Epithelial cell of prostate (primary cell): ENCODE results near the gene BATF2.
"Not testable (repeated sequence)": the region's sequence is repeated elsewhere in the genome, so short reads cannot be mapped to it uniquely, and the experiment has no call there.

Experiments
- DNase-seq: peaks from one replicate; pipeline ENCODE4 v3.0.0-alpha.2; 2011; ENCODE audit warnings: low read depth, low spot score
- H3K27ac ChIP-seq: fragments of 450-650 bp; 2 replicates; pipeline ENCODE4 v1.5.1; 2017; ENCODE audit warnings: mild to moderate bottlenecking

Gene BATF2

GRCh38 chr11:64996710-64997380, at the start of gene BATF2:
Gene BATF2 (minus strand): TSS chr11:64996971. CDS start chr11:64996914, 57 bp downstream.
- H3K27ac ChIP-seq = no peak within 1 kb of the TSS
- DNase-seq = no peak

- DNase-seq = no peak
- H3K27ac ChIP-seq = no peak overlapping the region
Observed at GRCh38 chr11:65045728-65046127, 49.0 kb upstream of the BATF2 start.

- H3K27ac ChIP-seq = no peak overlapping the region
- DNase-seq = no peak
Observed at GRCh38 chr11:65045061-65045460, 48.3 kb upstream of the BATF2 start.

- no peak for DNase-seq
- H3K27ac ChIP-seq = no peak overlapping the region
Observed at GRCh38 chr11:65043881-65044501, 47.2 kb upstream of the BATF2 start.

GRCh38 chr11:65042891-65043290, 46.1 kb upstream of the BATF2 start:
- no peak for DNase-seq
- no peak overlapping the region for H3K27ac ChIP-seq

GRCh38 chr11:65040847-65041622, 44.3 kb upstream of the BATF2 start, which contains the start of gene SAC3D1:
Gene SAC3D1 (plus strand): TSS chr11:65041210. CDS start chr11:65041293, 83 bp downstream.
- peak; percentile 61 for DNase-seq
- H3K27ac ChIP-seq = peak within 1 kb of the TSS; percentile 90

GRCh38 chr11:65040520-65040846, 43.7 kb upstream of the BATF2 start:
- no peak for DNase-seq
- H3K27ac ChIP-seq = peak overlapping the region; percentile 90

GRCh38 chr11:65036931-65037330, 40.2 kb upstream of the BATF2 start:
- no peak for DNase-seq

GRCh38 chr11:65035579-65035978, 38.8 kb upstream of the BATF2 start:
- DNase-seq = no peak

More at GRCh38 chr11:65036931-65037330, 40.2 kb upstream of the BATF2 start:
- H3K27ac ChIP-seq = no peak overlapping the region

GRCh38 chr11:65034423-65034822, 37.7 kb upstream of the BATF2 start:
- no peak overlapping the region for H3K27ac ChIP-seq
- no peak for DNase-seq

More at GRCh38 chr11:65035579-65035978, 38.8 kb upstream of the BATF2 start:
- H3K27ac ChIP-seq = no peak overlapping the region

- H3K27ac ChIP-seq = no peak overlapping the region
- DNase-seq = no peak
Observed at GRCh38 chr11:65032216-65032615, 35.4 kb upstream of the BATF2 start.

- H3K27ac ChIP-seq = peak within 1 kb of the TSS; percentile 83
- DNase-seq = peak; percentile 79
Observed at GRCh38 chr11:65027213-65028067, 30.7 kb upstream of the BATF2 start, which contains the start of gene SNX15. Gene SNX15 (plus strand): TSS chr11:65027439. CDS start chr11:65027538, 99 bp downstream.

- peak overlapping the region; percentile 83 for H3K27ac ChIP-seq
- no peak for DNase-seq
Observed at GRCh38 chr11:65026810-65027209, 30.0 kb upstream of the BATF2 start.

- not testable (repeated sequence) for DNase-seq, H3K27ac ChIP-seq
Observed at GRCh38 chr11:65023502-65023901, 26.7 kb upstream of the BATF2 start.

- H3K27ac ChIP-seq = no peak overlapping the region
- no peak for DNase-seq
Observed at GRCh38 chr11:65021509-65021908, 24.7 kb upstream of the BATF2 start.

- no peak for DNase-seq
- H3K27ac ChIP-seq = no peak overlapping the region
Observed at GRCh38 chr11:65021003-65021402, 24.2 kb upstream of the BATF2 start.

- H3K27ac ChIP-seq = no peak overlapping the region
- no peak for DNase-seq
Observed at GRCh38 chr11:65019824-65020223, 23.1 kb upstream of the BATF2 start.

GRCh38 chr11:65017937-65018336, 21.2 kb upstream of the BATF2 start:
- DNase-seq = no peak
- no peak overlapping the region for H3K27ac ChIP-seq

GRCh38 chr11:65016705-65017104, 19.9 kb upstream of the BATF2 start:
- no peak overlapping the region for H3K27ac ChIP-seq
- no peak for DNase-seq

- peak overlapping the region; percentile 92 for H3K27ac ChIP-seq
- no peak for DNase-seq
Observed at GRCh38 chr11:65014726-65015227, 18.0 kb upstream of the BATF2 start.
